ENCODE data around the gene HK1. TPM values are rescaled to one million over a fixed set of nuclear protein-coding genes. Genes with fewer than 3 reads are reported as not detected.

Gene HK1
- total and polyA plus RNA-seq, 2 of the 4 experiments (the other 2 are of a cell fraction): 53.7 to 90.5 TPM

DNA sequence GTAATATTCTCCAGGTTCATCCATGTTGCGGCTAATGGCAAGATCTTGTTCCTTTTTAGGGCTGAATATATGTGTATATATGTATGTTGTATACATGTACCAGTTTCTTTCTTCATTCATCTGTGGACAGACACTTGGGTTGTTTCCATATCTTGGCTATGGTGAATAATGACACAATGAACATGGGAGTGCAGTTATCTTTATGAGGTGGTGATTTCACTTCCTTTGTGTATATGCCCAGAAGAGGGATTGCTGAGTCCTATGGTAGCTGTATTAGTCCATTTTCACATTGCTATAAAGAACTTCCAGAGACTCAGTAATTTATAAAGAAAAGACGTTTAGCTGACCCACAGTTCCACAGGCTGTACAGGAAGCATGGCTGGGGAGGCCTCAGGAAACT, 155.9 kb downstream of the HK1 start:
- intact Hi-C loops (cut with micrococcal nuclease) (no loop called here), in situ Hi-C loops (cut with MboI; ENCODE audit: low sequenced_read_pairs) (no loop called here), dilution Hi-C loops (cut with HindIII; ENCODE audit: low sequenced_read_pairs, unreplicated experiment) (no loop called here)
- no TSS peak for BruUV-seq (replicated peaks)
- ATAC-seq (ENCODE audit: low read depth) (no peak), DNase-seq (no peak)
- Histone ChIP-seq H3K79me1 (ENCODE audit: low read depth in 1 of 2, low read length in 2 of 2) (no peaks in the 10 kb centered on the region), H2BK15ac (ENCODE audit: low read depth, low read length) (no peak overlapping the region), H3K4me2 (ENCODE audit: low read depth, low read length) (no peak overlapping the region), H3K18ac (ENCODE audit: low read depth, low read length) (no peak overlapping the region), H3K27me3 (ENCODE audit: control insufficient read depth, insufficient read depth, low read length) (peaks cover 16% of the 10 kb centered on the region), H4K91ac (ENCODE audit: insufficient read depth, low read depth, low read length) (no peak overlapping the region), H2AK9ac (replicated peaks; ENCODE audit: low read depth, low read length, poor library complexity) (no peak overlapping the region), H3K9me1 (ENCODE audit: insufficient read depth, low read length) (peaks cover 5% of the 10 kb centered on the region; the same call in 1 of the 2 replicates), H3K27ac (ENCODE audit: insufficient read depth, low read length) (no peak overlapping the region), H3K9ac (ENCODE audit: low read depth, low read length) (no peak overlapping the region), H3K4me3 (ENCODE audit: insufficient read depth, low read depth, low read length) (no peak overlapping the region), H3K23ac (ENCODE audit: low read depth, low read length) (no peak overlapping the region), H3K56ac (ENCODE audit: extremely low read depth, insufficient read depth, low read length) (no peak overlapping the region), H3K36me3 (ENCODE audit: control insufficient read depth, insufficient read depth, low read length) (no peaks in the 10 kb centered on the region), H2AK5ac (ENCODE audit: low read depth, low read length) (no peak overlapping the region), H4K5ac (ENCODE audit: low read depth, low read length) (no peak overlapping the region), H2AFZ (replicated peaks; ENCODE audit: low read length, poor library complexity) (no peak overlapping the region), H3K14ac (replicated peaks; ENCODE audit: low read depth, low read length) (no peak overlapping the region), H2BK5ac (ENCODE audit: low read depth, low read length, poor library complexity, severe bottlenecking) (no peak overlapping the region), H3K9me3 (ENCODE audit: control insufficient read depth, insufficient read depth, low read length) (no peaks in the 10 kb centered on the region), H2BK120ac (ENCODE audit: low read depth, low read length) (no peak overlapping the region), H3K4me1 (ENCODE audit: control insufficient read depth, insufficient read depth, low read length) (peaks cover 6% of the 10 kb centered on the region), H4K8ac (ENCODE audit: low read depth in 2 of 2, low read length in 2 of 2) (no peak overlapping the region), H3K4ac (ENCODE audit: low read depth, low read length) (no peak overlapping the region), H2BK20ac (ENCODE audit: low read depth, low read length) (no peak overlapping the region), H4K20me1 (ENCODE audit: insufficient read depth, low read length) (no peaks in the 10 kb centered on the region)
- no peak for TF ChIP-seq SMC3 (IDR thresholded peaks at IDR 0.05; ENCODE audit: low read depth, low read length)
- no peak for TF ChIP-seq CHD1 (IDR thresholded peaks at IDR 0.05; ENCODE audit: low read depth, low read length)
- no peak for TF ChIP-seq RAD21 (IDR thresholded peaks at IDR 0.05; ENCODE audit: low read length)
- no peak for TF ChIP-seq RCOR1 (IDR thresholded peaks at IDR 0.05; ENCODE audit: insufficient replicate concordance, low read length)
- no peak for TF ChIP-seq MXI1 (IDR thresholded peaks at IDR 0.05; ENCODE audit: borderline replicate concordance, low read depth, low read length)
- TF ChIP-seq CTCF (conservative IDR thresholded peaks at IDR 0.05; ENCODE audit: low read depth, low read length): no peak
- TF ChIP-seq MAZ (IDR thresholded peaks at IDR 0.05; ENCODE audit: borderline replicate concordance, low read depth, low read length): no peak
- no peak for TF ChIP-seq RFX5 (IDR thresholded peaks at IDR 0.05; ENCODE audit: low read depth, low read length)
- TF ChIP-seq MAFK (IDR thresholded peaks at IDR 0.05; ENCODE audit: low read depth, low read length): no peak
- TF ChIP-seq NFE2L2 (IDR thresholded peaks at IDR 0.05; ENCODE audit: low read depth, low read length): no peak
- no peak for TF ChIP-seq BHLHE40 (IDR thresholded peaks at IDR 0.05; ENCODE audit: low read depth, low read length)
- TF ChIP-seq USF2 (IDR thresholded peaks at IDR 0.05; ENCODE audit: low read depth, low read length): no peak
- TF ChIP-seq ELK1 (IDR thresholded peaks at IDR 0.05; ENCODE audit: borderline replicate concordance, low read depth, low read length): no peak
- TF ChIP-seq POLR2A (IDR thresholded peaks at IDR 0.05; ENCODE audit: low read depth, low read length): no peak
- no peak for TF ChIP-seq CEBPB (IDR thresholded peaks at IDR 0.05; ENCODE audit: low read depth, low read length)
- TF ChIP-seq FOS (IDR thresholded peaks at IDR 0.05; ENCODE audit: low read depth, low read length): no peak
- WGBS, 2 experiments (ENCODE audit: extremely low coverage in 2 of 2, insufficient read length in 1 of 2): no CpG with 5 or more reads among the region's 2 CpGs
- ChIA-PET CTCF (interaction anchor here (0.7 kb wide), 1 partner anchor 203 kb away, joined by 3 read pairs; no protein-coding TSS in a partner anchor), POLR2A (ENCODE audit: unreplicated experiment) (no interaction called here)
